Tongue (tissue), 2 donors: Measurements from ENCODE around the gene POU3F1. TPM values are rescaled to one million over a fixed set of nuclear protein-coding genes. Genes with fewer than 3 reads are reported as not detected.
"Not testable (repeated sequence)": the region's sequence is repeated elsewhere in the genome, so short reads cannot be mapped to it uniquely, and the experiment has no call there.

Experiments
- DNase-seq: peaks from one replicate; pipeline ENCODE4 v3.0.0-alpha.2; 2015
- total RNA-seq: library from RNA; depleted of rRNA; stranded (reverse); fragments of >200 nt; gene quantifications from one replicate; pipeline ENCODE4 v1.2.3, GENCODE V29; 2014

The POU3F1 gene
- total RNA-seq, 1 donor from 2014 or later: 1.5 TPM

- DNase-seq: peak; percentile 46
These were observed 1.1 kb upstream of the POU3F1 start for GRCh38 chr1:38047603-38048141.

- peak; percentile 94 for DNase-seq
These were observed 450 bp upstream of the POU3F1 start for GRCh38 chr1:38046884-38047602.

- peak; percentile 22 for DNase-seq
These were observed 926 bp downstream of the POU3F1 start for GRCh38 chr1:38045401-38046332.

GRCh38 chr1:38044221-38045215 is 2.1 kb downstream of the POU3F1 start:
- peak; percentile 21 for DNase-seq

GRCh38 chr1:38043036-38043747 is 3.4 kb downstream of the POU3F1 start:
- DNase-seq: no peak

GRCh38 chr1:38041936-38042834 is 4.4 kb downstream of the POU3F1 start:
- no peak for DNase-seq

- DNase-seq: no peak
These were observed 7.1 kb downstream of the POU3F1 start for GRCh38 chr1:38039331-38040088.

- no peak for DNase-seq
These were observed 7.7 kb downstream of the POU3F1 start for GRCh38 chr1:38038861-38039260.

GRCh38 chr1:38037221-38037939 is 9.2 kb downstream of the POU3F1 start:
- DNase-seq: no peak

- DNase-seq: no peak
These were observed 11.7 kb downstream of the POU3F1 start for GRCh38 chr1:38034871-38035270.

DNA sequence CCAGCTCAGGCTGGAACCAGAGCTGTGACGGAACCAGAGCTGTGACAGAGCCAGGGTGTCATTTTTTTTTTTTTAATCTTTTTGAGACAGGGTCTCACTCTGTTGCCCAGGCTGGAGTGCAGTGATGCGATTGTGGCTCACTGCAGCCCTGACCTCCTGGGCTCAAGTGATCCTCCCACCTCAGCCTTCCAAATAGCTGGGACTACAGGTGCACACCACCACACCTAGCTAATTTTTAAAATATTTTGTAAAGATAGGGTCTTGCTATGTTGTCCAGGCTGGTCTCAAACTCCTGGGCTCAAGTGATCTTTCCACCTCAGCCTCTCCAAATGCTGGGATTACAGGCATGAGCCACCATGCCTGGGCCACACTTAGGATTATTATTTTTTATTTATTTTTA is 13.6 kb downstream of the POU3F1 start:
- not testable (repeated sequence) for DNase-seq

- no peak for DNase-seq
These were observed 15.1 kb downstream of the POU3F1 start for GRCh38 chr1:38031513-38031866.

GRCh38 chr1:38030596-38031512 is 15.7 kb downstream of the POU3F1 start:
- DNase-seq: no peak

- DNase-seq: peak; percentile 39
These were observed 16.7 kb downstream of the POU3F1 start for GRCh38 chr1:38029685-38030511.

GRCh38 chr1:38029081-38029681 is 17.4 kb downstream of the POU3F1 start:
- peak; percentile 50 for DNase-seq

- peak; percentile 21 for DNase-seq
These were observed 17.9 kb downstream of the POU3F1 start for GRCh38 chr1:38028671-38029070.
